B cell (primary cell): ENCODE data around the gene RAB43. TPM values are rescaled to one million over a fixed set of nuclear protein-coding genes. Genes with fewer than 3 reads are reported as not detected.

Experiments used
- ATAC-seq: fragments of 200-7000 bp; cut with Tn5 transposase; one replicate; pipeline ENCODE4 v1.10.0; 2021; ENCODE audit warnings: low read depth, mild to moderate bottlenecking, moderate number of reproducible peaks, moderate library complexity
- CTCF ChIA-PET: fragments of 350-600 bp; sonication (Branson Sonifier 250); formaldehyde crosslinking; loops from one replicate; lab custom pipeline; 2021; ENCODE audit warnings: antibody characterized with exemption, inconsistent platforms; lab: Charles Lee
- POLR2A ChIA-PET: fragments of 350-600 bp; sonication (Branson Sonifier 250); formaldehyde crosslinking; loops from one replicate; lab custom pipeline; 2021; ENCODE audit warnings: antibody characterized with exemption; lab: Charles Lee
- DNase-seq: peaks from one replicate; pipeline ENCODE4 v3.0.0; 2013
- H2AFZ ChIP-seq: 2 replicates; pipeline ENCODE4 v1.6.1; 2012; ENCODE audit warnings: mild to moderate bottlenecking, low read depth, low read length; ENCODE audit not compliant: insufficient read depth, poor library complexity, severe bottlenecking
- H3K27ac ChIP-seq, 2 donors: 1 replicate in 1 of 2; 2 replicates in 1 of 2; pipeline ENCODE4 v1.5.1; 2012 to 2013; ENCODE audit warnings: low read length in 2 of 2, mild to moderate bottlenecking in 2 of 2, moderate library complexity in 1 of 2
- H3K27me3 ChIP-seq, 4 experiments: fragments of 200-600 bp in 1 of 4; sonication (generic) in 1 of 4; replicated peaks in 1 of 4; 1 replicate in 2 of 4; 2 replicates in 2 of 4; pipeline versions ENCODE4 v1.6.1 to v1.7.0; 2013 to 2016; ENCODE audit warnings: low read length in 3 of 4, mild to moderate bottlenecking in 2 of 4, mixed read lengths in 1 of 4, moderate library complexity in 1 of 4; ENCODE audit not compliant: insufficient read depth in 4 of 4, control insufficient read depth in 3 of 4; ENCODE audit errors: control extremely low read depth in 1 of 4
- H3K36me3 ChIP-seq, 2 experiments: replicated peaks in 1 of 2; 1 replicate in 1 of 2; 2 replicates in 1 of 2; pipeline versions ENCODE4 v1.6.1 to v1.7.1; 2013; ENCODE audit warnings: low read length in 1 of 2; ENCODE audit not compliant: insufficient read depth in 2 of 2, control insufficient read depth in 1 of 2; ENCODE audit errors: control extremely low read depth in 1 of 2, extremely low read depth in 1 of 2
- H3K4me1 ChIP-seq, 2 donors: fragments of 200-600 bp in 1 of 2; sonication (generic) in 1 of 2; 1 replicate in 1 of 2; 2 replicates in 1 of 2; pipeline versions ENCODE4 v1.5.1 to v1.6.1; 2013 to 2017; ENCODE audit warnings: low read length in 2 of 2; ENCODE audit not compliant: control insufficient read depth in 2 of 2, insufficient read depth in 2 of 2
- H3K4me2 ChIP-seq: replicated peaks from 2 replicates; pipeline ENCODE3; 2012; ENCODE audit warnings: mild to moderate bottlenecking, low read depth, low read length; ENCODE audit not compliant: poor library complexity, severe bottlenecking
- H3K4me3 ChIP-seq, 5 experiments: fragments of 200-600 bp in 1 of 5; sonication (generic) in 1 of 5; 1 replicate in 3 of 5; 2 replicates in 2 of 5; pipeline versions ENCODE4 v1.5.1 to v1.7.0; 2011 to 2016; ENCODE audit warnings: low read length in 4 of 5, mild to moderate bottlenecking in 4 of 5, low read depth in 2 of 5, control low read depth in 1 of 5, moderate library complexity in 1 of 5; ENCODE audit not compliant: insufficient read depth in 1 of 5; ENCODE audit errors: control extremely low read depth in 1 of 5, extremely low read depth in 1 of 5
- H3K79me2 ChIP-seq: fragments of 200-600 bp; sonication (generic); one replicate; pipeline ENCODE4 v1.6.0; 2016; ENCODE audit warnings: low read length; ENCODE audit not compliant: control insufficient read depth, insufficient read depth
- H3K9ac ChIP-seq: fragments of 200-600 bp; sonication (generic); 2 replicates; pipeline ENCODE4 v1.6.1; 2017; ENCODE audit warnings: mild to moderate bottlenecking, low read length, moderate library complexity
- H3K9me3 ChIP-seq, 3 donors: one replicate each; pipeline versions ENCODE4 v1.6.1 to v1.7.1; 2013; ENCODE audit warnings: low read length in 2 of 3; ENCODE audit not compliant: control insufficient read depth in 2 of 3, insufficient read depth in 1 of 3; ENCODE audit errors: control extremely low read depth in 1 of 3
- H4K20me1 ChIP-seq: 2 replicates; pipeline ENCODE4 v1.6.0; 2012; ENCODE audit warnings: mild to moderate bottlenecking, low read length; ENCODE audit not compliant: insufficient read depth, control insufficient read depth, poor library complexity, severe bottlenecking
- H3K27ac Mint-ChIP-seq: one replicate; pipeline ENCODE4 v1.8.0; 2021; ENCODE audit warnings: mixed read lengths
- H3K27me3 Mint-ChIP-seq: one replicate; pipeline ENCODE4 v1.8.0; 2021; ENCODE audit warnings: mixed read lengths
- H3K4me1 Mint-ChIP-seq: one replicate; pipeline ENCODE4 v1.8.0; 2021; ENCODE audit warnings: mixed read lengths
- H3K4me3 Mint-ChIP-seq: one replicate; pipeline ENCODE4 v1.8.0; 2021; ENCODE audit warnings: mixed read lengths
- H3K9me3 Mint-ChIP-seq: one replicate; pipeline ENCODE4 v1.8.0; 2022; ENCODE audit warnings: mixed read lengths; ENCODE audit not compliant: insufficient read depth
- EZH2 ChIP-seq: IDR thresholded peaks from 2 replicates; pipeline ENCODE4 v1.6.1; 2012; ENCODE audit warnings: borderline replicate concordance, low read depth, mild to moderate bottlenecking, moderate library complexity, low read length; ENCODE audit not compliant: insufficient read depth, poor library complexity, severe bottlenecking
- WGBS: methylation state at CpG from one replicate; pipeline ENCODE4 v1.1.5; 2013; ENCODE audit warnings: missing lambda C conversion rate; ENCODE audit not compliant: insufficient coverage; 5-methylcytosine and 5-hydroxymethylcytosine counted together
- intact Hi-C: fragments of 100-400 bp; cut with micrococcal nuclease; formaldehyde crosslinking; loops from one replicate; pipeline ENCODE4 v1.10.0; 2022
- polyA plus RNA-seq: library from polyadenylated mRNA; depleted of rRNA; stranded (reverse); fragments of >200 nt; gene quantifications from 2 replicates; pipeline ENCODE4 v1.2.3, GENCODE V29; 2012
- total RNA-seq, 2 donors: library from RNA; stranded (reverse); fragments of 120-200 nt in 1 of 2; gene quantifications; 1 replicate in 1 of 2; 2 replicates in 1 of 2; pipeline versions ENCODE4 v1.2.3 to v1.2.4, GENCODE V29; 2013 to 2022
- TF ChIP-seq, protein P1 (sequence below): fragments of 200-600 bp; IDR thresholded peaks from one replicate; pipeline ENCODE4 v1.8.0; 2022; ENCODE audit warnings: antibody characterized with exemption, mild to moderate bottlenecking

Gene RAB43
- total and polyA plus RNA-seq, 2 donors (not counting 1 experiment from before 2014, with no cell fraction given), result 7.6 to 14.3 TPM

DNA sequence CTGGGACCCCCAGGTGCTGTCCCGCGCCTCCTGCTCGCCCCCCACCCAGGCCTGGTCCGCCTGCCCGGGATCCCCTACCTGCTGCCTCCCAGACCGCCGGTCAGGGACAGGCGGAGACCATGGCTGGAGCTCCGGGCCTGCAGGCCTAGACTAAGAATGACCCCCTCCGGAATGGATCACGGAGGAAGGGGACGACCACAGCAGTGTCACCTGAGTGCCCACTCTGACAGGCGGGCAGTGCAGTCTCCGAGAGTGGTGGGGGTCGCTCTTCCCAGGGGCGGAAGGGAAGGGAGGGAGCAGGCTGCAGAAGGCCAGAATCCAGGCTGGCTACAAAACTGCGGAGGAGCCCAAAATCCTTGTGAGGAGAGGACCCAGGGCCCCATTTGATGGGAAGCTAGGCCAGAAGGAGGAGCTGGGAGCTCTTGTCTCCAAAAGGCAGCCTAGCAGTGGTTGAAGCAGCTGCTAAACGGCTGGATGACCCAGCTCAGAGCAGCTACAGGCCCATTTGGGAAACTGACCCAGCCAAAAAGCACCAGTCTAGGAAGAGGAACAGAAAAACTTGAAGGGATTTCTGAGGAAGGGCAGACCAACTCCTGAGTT, 908 bp upstream of the RAB43 start:
- H3K9me3 Mint-ChIP-seq, result no peaks in the 10 kb centered on the region
- H3K27me3 ChIP-seq, result no peaks in the 10 kb centered on the region
- no peaks in the 10 kb centered on the region for H3K27me3 Mint-ChIP-seq
- ATAC-seq, result no peak
- H2AFZ ChIP-seq, result no peak overlapping the region
- peak; percentile 50 for DNase-seq
- H3K36me3 ChIP-seq, result peaks cover 4% of the 10 kb centered on the region in 2 experiments
- H3K4me2 ChIP-seq, result peak overlapping the region; percentile 98
- TF ChIP-seq, protein P1, sequence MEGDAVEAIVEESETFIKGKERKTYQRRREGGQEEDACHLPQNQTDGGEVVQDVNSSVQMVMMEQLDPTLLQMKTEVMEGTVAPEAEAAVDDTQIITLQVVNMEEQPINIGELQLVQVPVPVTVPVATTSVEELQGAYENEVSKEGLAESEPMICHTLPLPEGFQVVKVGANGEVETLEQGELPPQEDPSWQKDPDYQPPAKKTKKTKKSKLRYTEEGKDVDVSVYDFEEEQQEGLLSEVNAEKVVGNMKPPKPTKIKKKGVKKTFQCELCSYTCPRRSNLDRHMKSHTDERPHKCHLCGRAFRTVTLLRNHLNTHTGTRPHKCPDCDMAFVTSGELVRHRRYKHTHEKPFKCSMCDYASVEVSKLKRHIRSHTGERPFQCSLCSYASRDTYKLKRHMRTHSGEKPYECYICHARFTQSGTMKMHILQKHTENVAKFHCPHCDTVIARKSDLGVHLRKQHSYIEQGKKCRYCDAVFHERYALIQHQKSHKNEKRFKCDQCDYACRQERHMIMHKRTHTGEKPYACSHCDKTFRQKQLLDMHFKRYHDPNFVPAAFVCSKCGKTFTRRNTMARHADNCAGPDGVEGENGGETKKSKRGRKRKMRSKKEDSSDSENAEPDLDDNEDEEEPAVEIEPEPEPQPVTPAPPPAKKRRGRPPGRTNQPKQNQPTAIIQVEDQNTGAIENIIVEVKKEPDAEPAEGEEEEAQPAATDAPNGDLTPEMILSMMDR, result no peak
- TF ChIP-seq EZH2, result no peak
- H3K4me1 Mint-ChIP-seq, result peaks cover 47% of the 10 kb centered on the region
- POLR2A ChIA-PET, result interaction anchor here (0.6 to 1.8 kb wide), 9 partner anchors 11 to 971 kb away, joined by 3 to 7 read pairs (median 5); partner anchors contain the start of genes CNBP and COPG1
- peak overlapping the region; percentile 77 for H3K27ac Mint-ChIP-seq
- peaks cover 25% of the 10 kb centered on the region for H4K20me1 ChIP-seq
- intact Hi-C loops, result loop anchor here (5.0 kb wide), 2 partner anchors 125 to 455 kb away; partner anchors contain the start of gene COPG1
- H3K4me3 Mint-ChIP-seq, result peak overlapping the region; percentile 87
- H3K4me3 ChIP-seq, result peak overlapping the region in 2 of 5 experiments; percentile 80 to 81
- H3K9ac ChIP-seq, result no peak overlapping the region
- peaks cover 22% of the 10 kb centered on the region for H3K79me2 ChIP-seq
- 89% methylated on average over 17 of the region's 18 CpGs for WGBS
- CTCF ChIA-PET, result interaction anchor here (1.0 to 4.3 kb wide), 6 partner anchors 40 to 152 kb away, joined by 3 to 26 read pairs (median 4); no protein-coding TSS in a partner anchor
- H3K4me1 ChIP-seq, result peaks cover 42% of the 10 kb centered on the region in 2 donors
- H3K9me3 ChIP-seq, result no peaks in the 10 kb centered on the region
- H3K27ac ChIP-seq, result no peak overlapping the region
